ENCODE results near the gene KIF1C.

DNA sequence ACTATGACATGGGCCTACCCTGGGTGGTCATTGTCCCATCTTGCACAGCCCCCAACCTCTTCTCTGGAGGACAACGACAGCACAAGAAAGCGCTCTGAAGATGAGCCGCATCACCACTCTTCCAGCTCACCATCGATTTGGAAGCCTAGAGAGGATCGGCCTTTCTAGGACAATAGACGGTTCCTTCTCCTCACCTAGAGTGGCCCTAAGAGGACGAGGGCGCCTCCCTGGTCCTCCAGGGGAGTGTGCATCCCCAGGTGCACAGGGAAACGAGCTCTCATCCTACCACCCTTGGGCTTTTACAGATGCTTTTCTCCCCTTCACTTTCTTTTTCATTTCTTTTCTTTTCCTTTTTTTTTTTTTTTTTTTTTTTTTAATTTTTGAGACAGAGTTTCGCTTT is 57.8 kb downstream of the KIF1C start:
- TF ChIP-seq ZBTB17 (CRISPR knock-in tag; IDR thresholded peaks at IDR 0.05) (no peak), POLR2AphosphoS5 (IDR thresholded peaks at IDR 0.05; ENCODE audit: control insufficient read depth, insufficient read depth, low read depth, low read length) (no peak)

Measured in K562 (cell line).